ENCODE results near the gene CDKL1.
"Not testable (repeated sequence)": the region's sequence is repeated elsewhere in the genome, so short reads cannot be mapped to it uniquely, and the experiment has no call there.

Gene CDKL1

GRCh38 chr14:50360851-50361250, 35.8 kb downstream of the CDKL1 start:
- H3K27ac ChIP-seq (ENCODE audit: low read depth, low read length), result no peak overlapping the region
- peaks cover 3 to 10% of the 10 kb centered on the region in 2 donors for H3K36me3 ChIP-seq (ENCODE audit: control insufficient read depth in 1 of 2, insufficient read depth in 2 of 2, low read length in 2 of 2)
- no peak overlapping the region for H3K4me3 ChIP-seq (ENCODE audit: low read depth in 1 of 2, low read length in 2 of 2)
- H3K27me3 ChIP-seq (ENCODE audit: control insufficient read depth in 1 of 2, insufficient read depth in 2 of 2, low read length in 2 of 2), result no peaks in the 10 kb centered on the region
- no peak overlapping the region for H3K9ac ChIP-seq (ENCODE audit: low read depth in 1 of 2, low read length in 2 of 2)
- H3K4me1 ChIP-seq (ENCODE audit: control insufficient read depth in 1 of 2, insufficient read depth in 2 of 2, low read length in 2 of 2), result peaks cover 21 to 23% of the 10 kb centered on the region in 2 donors
- no peaks in the 10 kb centered on the region for H3K9me3 ChIP-seq (ENCODE audit: control insufficient read depth in 1 of 2, low read length in 2 of 2)

- Histone ChIP-seq H3K9ac (ENCODE audit: low read depth in 1 of 2, low read length in 2 of 2) (no peak overlapping the region), H3K4me3 (ENCODE audit: low read depth in 1 of 2, low read length in 2 of 2) (no peak overlapping the region), H3K4me1 (ENCODE audit: control insufficient read depth in 1 of 2, insufficient read depth in 2 of 2, low read length in 2 of 2) (peaks cover 17 to 19% of the 10 kb centered on the region in 2 donors), H3K27ac (ENCODE audit: low read depth, low read length) (no peak overlapping the region), H3K9me3 (ENCODE audit: control insufficient read depth in 1 of 2, low read length in 2 of 2) (no peaks in the 10 kb centered on the region), H3K27me3 (ENCODE audit: control insufficient read depth in 1 of 2, insufficient read depth in 2 of 2, low read length in 2 of 2) (no peaks in the 10 kb centered on the region), H3K36me3 (ENCODE audit: control insufficient read depth in 1 of 2, insufficient read depth in 2 of 2, low read length in 2 of 2) (peaks cover 3 to 14% of the 10 kb centered on the region in 2 donors)
Measured at GRCh38 chr14:50360093-50360492, 36.6 kb downstream of the CDKL1 start.

- Histone ChIP-seq H3K4me1 (ENCODE audit: control insufficient read depth in 1 of 2, insufficient read depth in 2 of 2, low read length in 2 of 2) (peaks cover 15 to 16% of the 10 kb centered on the region in 2 donors), H3K27ac (ENCODE audit: low read depth, low read length) (no peak overlapping the region), H3K27me3 (ENCODE audit: control insufficient read depth in 1 of 2, insufficient read depth in 2 of 2, low read length in 2 of 2) (no peaks in the 10 kb centered on the region), H3K36me3 (ENCODE audit: control insufficient read depth in 1 of 2, insufficient read depth in 2 of 2, low read length in 2 of 2) (peaks cover 3 to 14% of the 10 kb centered on the region in 2 donors), H3K9ac (ENCODE audit: low read depth in 1 of 2, low read length in 2 of 2) (no peak overlapping the region), H3K4me3 (ENCODE audit: low read depth in 1 of 2, low read length in 2 of 2) (no peak overlapping the region), H3K9me3 (ENCODE audit: control insufficient read depth in 1 of 2, low read length in 2 of 2) (no peaks in the 10 kb centered on the region)
Measured at GRCh38 chr14:50359631-50360030, 37.0 kb downstream of the CDKL1 start.

- Histone ChIP-seq H3K4me1 (ENCODE audit: control insufficient read depth in 1 of 2, insufficient read depth in 2 of 2, low read length in 2 of 2) (peaks cover 0 to 2% of the 10 kb centered on the region in 2 donors), H3K9ac (ENCODE audit: low read depth in 1 of 2, low read length in 2 of 2) (no peak overlapping the region), H3K27ac (ENCODE audit: low read depth, low read length) (no peak overlapping the region), H3K4me3 (ENCODE audit: low read depth in 1 of 2, low read length in 2 of 2) (no peak overlapping the region), H3K27me3 (ENCODE audit: control insufficient read depth in 1 of 2, insufficient read depth in 2 of 2, low read length in 2 of 2) (no peaks in the 10 kb centered on the region), H3K36me3 (ENCODE audit: control insufficient read depth in 1 of 2, insufficient read depth in 2 of 2, low read length in 2 of 2) (peaks cover 3 to 16% of the 10 kb centered on the region in 2 donors), H3K9me3 (ENCODE audit: control insufficient read depth in 1 of 2, low read length in 2 of 2) (no peaks in the 10 kb centered on the region)
Measured at GRCh38 chr14:50357753-50358395, 38.8 kb downstream of the CDKL1 start.

GRCh38 chr14:50357124-50357523, 39.6 kb downstream of the CDKL1 start:
- Histone ChIP-seq H3K4me3 (ENCODE audit: low read depth in 1 of 2, low read length in 2 of 2) (no peak overlapping the region), H3K9me3 (ENCODE audit: control insufficient read depth in 1 of 2, low read length in 2 of 2) (no peaks in the 10 kb centered on the region), H3K27me3 (ENCODE audit: control insufficient read depth in 1 of 2, insufficient read depth in 2 of 2, low read length in 2 of 2) (no peaks in the 10 kb centered on the region), H3K9ac (ENCODE audit: low read depth in 1 of 2, low read length in 2 of 2) (no peak overlapping the region), H3K4me1 (ENCODE audit: control insufficient read depth in 1 of 2, insufficient read depth in 2 of 2, low read length in 2 of 2) (no peaks in the 10 kb centered on the region), H3K36me3 (ENCODE audit: control insufficient read depth in 1 of 2, insufficient read depth in 2 of 2, low read length in 2 of 2) (peaks cover 3 to 17% of the 10 kb centered on the region in 2 donors), H3K27ac (ENCODE audit: low read depth, low read length) (no peak overlapping the region)

GRCh38 chr14:50356283-50356682, 40.4 kb downstream of the CDKL1 start:
- H3K27ac ChIP-seq (ENCODE audit: low read depth, low read length); H3K4me1 ChIP-seq (ENCODE audit: control insufficient read depth in 1 of 2, insufficient read depth in 2 of 2, low read length in 2 of 2); H3K4me3 ChIP-seq (ENCODE audit: low read depth in 1 of 2, low read length in 2 of 2); H3K9ac ChIP-seq (ENCODE audit: low read depth in 1 of 2, low read length in 2 of 2); H3K27me3 ChIP-seq (ENCODE audit: control insufficient read depth in 1 of 2, insufficient read depth in 2 of 2, low read length in 2 of 2); H3K9me3 ChIP-seq (ENCODE audit: control insufficient read depth in 1 of 2, low read length in 2 of 2): not testable (repeated sequence)
- peaks cover 3 to 17% of the 10 kb centered on the region in 2 donors for H3K36me3 ChIP-seq (ENCODE audit: control insufficient read depth in 1 of 2, insufficient read depth in 2 of 2, low read length in 2 of 2)

- Histone ChIP-seq H3K9me3 (ENCODE audit: control insufficient read depth in 1 of 2, low read length in 2 of 2) (no peaks in the 10 kb centered on the region), H3K9ac (ENCODE audit: low read depth in 1 of 2, low read length in 2 of 2) (no peak overlapping the region), H3K27ac (ENCODE audit: low read depth, low read length) (no peak overlapping the region), H3K4me1 (ENCODE audit: control insufficient read depth in 1 of 2, insufficient read depth in 2 of 2, low read length in 2 of 2) (no peaks in the 10 kb centered on the region), H3K36me3 (ENCODE audit: control insufficient read depth in 1 of 2, insufficient read depth in 2 of 2, low read length in 2 of 2) (peaks cover 3 to 17% of the 10 kb centered on the region in 2 donors), H3K4me3 (ENCODE audit: low read depth in 1 of 2, low read length in 2 of 2) (no peak overlapping the region), H3K27me3 (ENCODE audit: control insufficient read depth in 1 of 2, insufficient read depth in 2 of 2, low read length in 2 of 2) (no peaks in the 10 kb centered on the region)
Measured at GRCh38 chr14:50355692-50356091, 41.0 kb downstream of the CDKL1 start.

- H3K4me1 ChIP-seq (ENCODE audit: control insufficient read depth in 1 of 2, insufficient read depth in 2 of 2, low read length in 2 of 2), result no peaks in the 10 kb centered on the region
Measured at GRCh38 chr14:50354527-50354926, 42.2 kb downstream of the CDKL1 start.

GRCh38 chr14:50353126-50353525, 43.6 kb downstream of the CDKL1 start:
- Histone ChIP-seq H3K9me3 (ENCODE audit: control insufficient read depth in 1 of 2, low read length in 2 of 2) (no peaks in the 10 kb centered on the region), H3K27ac (ENCODE audit: low read depth, low read length) (no peak overlapping the region), H3K9ac (ENCODE audit: low read depth in 1 of 2, low read length in 2 of 2) (no peak overlapping the region), H3K4me1 (ENCODE audit: control insufficient read depth in 1 of 2, insufficient read depth in 2 of 2, low read length in 2 of 2) (no peaks in the 10 kb centered on the region), H3K27me3 (ENCODE audit: control insufficient read depth in 1 of 2, insufficient read depth in 2 of 2, low read length in 2 of 2) (no peaks in the 10 kb centered on the region), H3K4me3 (ENCODE audit: low read depth in 1 of 2, low read length in 2 of 2) (no peak overlapping the region), H3K36me3 (ENCODE audit: control insufficient read depth in 1 of 2, insufficient read depth in 2 of 2, low read length in 2 of 2) (peaks cover 0 to 13% of the 10 kb centered on the region in 2 donors)

More at GRCh38 chr14:50354527-50354926, 42.2 kb downstream of the CDKL1 start:
- Histone ChIP-seq H3K9me3 (ENCODE audit: control insufficient read depth in 1 of 2, low read length in 2 of 2) (no peaks in the 10 kb centered on the region), H3K9ac (ENCODE audit: low read depth in 1 of 2, low read length in 2 of 2) (no peak overlapping the region), H3K27ac (ENCODE audit: low read depth, low read length) (no peak overlapping the region), H3K27me3 (ENCODE audit: control insufficient read depth in 1 of 2, insufficient read depth in 2 of 2, low read length in 2 of 2) (no peaks in the 10 kb centered on the region), H3K36me3 (ENCODE audit: control insufficient read depth in 1 of 2, insufficient read depth in 2 of 2, low read length in 2 of 2) (peaks cover 3 to 17% of the 10 kb centered on the region in 2 donors), H3K4me3 (ENCODE audit: low read depth in 1 of 2, low read length in 2 of 2) (no peak overlapping the region)

GRCh38 chr14:50352584-50352983, 44.1 kb downstream of the CDKL1 start:
- no peaks in the 10 kb centered on the region for H3K27me3 ChIP-seq (ENCODE audit: control insufficient read depth in 1 of 2, insufficient read depth in 2 of 2, low read length in 2 of 2)
- H3K4me1 ChIP-seq (ENCODE audit: control insufficient read depth in 1 of 2, insufficient read depth in 2 of 2, low read length in 2 of 2), result no peaks in the 10 kb centered on the region
- no peak overlapping the region for H3K9ac ChIP-seq (ENCODE audit: low read depth in 1 of 2, low read length in 2 of 2)
- H3K27ac ChIP-seq (ENCODE audit: low read depth, low read length), result no peak overlapping the region
- no peaks in the 10 kb centered on the region for H3K9me3 ChIP-seq (ENCODE audit: control insufficient read depth in 1 of 2, low read length in 2 of 2)
- H3K4me3 ChIP-seq (ENCODE audit: low read depth in 1 of 2, low read length in 2 of 2), result no peak overlapping the region
- peaks cover 0 to 12% of the 10 kb centered on the region in 2 donors for H3K36me3 ChIP-seq (ENCODE audit: control insufficient read depth in 1 of 2, insufficient read depth in 2 of 2, low read length in 2 of 2)

Measured in duodenal mucosa (tissue), 2 donors.